ENCODE measurements around the gene SH2D3C. TPM values are rescaled to one million over a fixed set of nuclear protein-coding genes. Genes with fewer than 3 reads are reported as not detected.
A peak's percentile ranks its signal among the peaks of the same experiment; 100 is the strongest.

The SH2D3C gene
- total RNA-seq, 1 donor from 2014 or later = 85.3 TPM

- Histone ChIP-seq H3K4me3 (no peak overlapping the region), H3K36me3 (peaks cover 81% of the 10 kb centered on the region), H3K9me3 (no peaks in the 10 kb centered on the region), H3K27me3 (no peaks in the 10 kb centered on the region), H3K27ac (no peak overlapping the region), H3K4me1 (no peaks in the 10 kb centered on the region)
- ATAC-seq (no peak), DNase-seq (no peak)
- TF ChIP-seq, protein P1, sequence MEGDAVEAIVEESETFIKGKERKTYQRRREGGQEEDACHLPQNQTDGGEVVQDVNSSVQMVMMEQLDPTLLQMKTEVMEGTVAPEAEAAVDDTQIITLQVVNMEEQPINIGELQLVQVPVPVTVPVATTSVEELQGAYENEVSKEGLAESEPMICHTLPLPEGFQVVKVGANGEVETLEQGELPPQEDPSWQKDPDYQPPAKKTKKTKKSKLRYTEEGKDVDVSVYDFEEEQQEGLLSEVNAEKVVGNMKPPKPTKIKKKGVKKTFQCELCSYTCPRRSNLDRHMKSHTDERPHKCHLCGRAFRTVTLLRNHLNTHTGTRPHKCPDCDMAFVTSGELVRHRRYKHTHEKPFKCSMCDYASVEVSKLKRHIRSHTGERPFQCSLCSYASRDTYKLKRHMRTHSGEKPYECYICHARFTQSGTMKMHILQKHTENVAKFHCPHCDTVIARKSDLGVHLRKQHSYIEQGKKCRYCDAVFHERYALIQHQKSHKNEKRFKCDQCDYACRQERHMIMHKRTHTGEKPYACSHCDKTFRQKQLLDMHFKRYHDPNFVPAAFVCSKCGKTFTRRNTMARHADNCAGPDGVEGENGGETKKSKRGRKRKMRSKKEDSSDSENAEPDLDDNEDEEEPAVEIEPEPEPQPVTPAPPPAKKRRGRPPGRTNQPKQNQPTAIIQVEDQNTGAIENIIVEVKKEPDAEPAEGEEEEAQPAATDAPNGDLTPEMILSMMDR (IDR thresholded peaks at IDR 0.05) = no peak
- intact Hi-C loops (cut with DNase I) = no loop called here
These were observed 39.5 kb upstream of the SH2D3C start for GRCh38 chr9:127817881-127818434.

GRCh38 chr9:127816728-127817127 lies 38.3 kb upstream of the SH2D3C start:
- peaks cover 94% of the 10 kb centered on the region for H3K36me3 ChIP-seq
- intact Hi-C loops (cut with DNase I) = no loop called here
- H3K9me3 ChIP-seq = no peaks in the 10 kb centered on the region
- H3K4me3 ChIP-seq = no peak overlapping the region
- H3K27ac ChIP-seq = peak overlapping the region; percentile 6
- H3K27me3 ChIP-seq = no peaks in the 10 kb centered on the region
- DNase-seq (no peak), ATAC-seq (no peak)
- TF ChIP-seq, protein P1 (IDR thresholded peaks at IDR 0.05) = no peak
- H3K4me1 ChIP-seq = no peaks in the 10 kb centered on the region

DNA sequence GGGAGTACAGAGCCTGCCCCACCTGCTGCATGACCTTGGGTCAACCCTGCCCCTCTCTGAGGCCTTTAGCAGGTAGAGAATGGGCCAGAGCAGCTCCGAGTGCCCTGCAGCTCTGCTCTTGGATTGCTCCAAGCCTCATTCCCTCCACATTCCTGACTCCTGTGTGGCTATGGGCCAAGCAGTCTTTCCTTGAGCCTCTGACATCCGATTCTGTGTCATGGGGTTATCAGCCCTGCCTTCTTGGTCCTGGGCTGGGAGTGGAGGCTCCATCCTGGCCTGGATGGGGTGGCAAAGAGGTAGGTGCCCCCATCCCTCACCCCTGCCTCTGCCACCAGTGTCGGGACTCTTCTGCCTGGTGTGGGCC lies 37.9 kb upstream of the SH2D3C start:
- Histone ChIP-seq H3K27me3 (no peaks in the 10 kb centered on the region), H3K4me3 (no peak overlapping the region), H3K36me3 (peaks cover 97% of the 10 kb centered on the region), H3K27ac (peak overlapping the region; percentile 6), H3K4me1 (no peaks in the 10 kb centered on the region), H3K9me3 (no peaks in the 10 kb centered on the region)
- intact Hi-C loops (cut with DNase I) = no loop called here
- TF ChIP-seq, protein P1 (IDR thresholded peaks at IDR 0.05) = no peak
- DNase-seq = no peak
- no peak for ATAC-seq

DNA sequence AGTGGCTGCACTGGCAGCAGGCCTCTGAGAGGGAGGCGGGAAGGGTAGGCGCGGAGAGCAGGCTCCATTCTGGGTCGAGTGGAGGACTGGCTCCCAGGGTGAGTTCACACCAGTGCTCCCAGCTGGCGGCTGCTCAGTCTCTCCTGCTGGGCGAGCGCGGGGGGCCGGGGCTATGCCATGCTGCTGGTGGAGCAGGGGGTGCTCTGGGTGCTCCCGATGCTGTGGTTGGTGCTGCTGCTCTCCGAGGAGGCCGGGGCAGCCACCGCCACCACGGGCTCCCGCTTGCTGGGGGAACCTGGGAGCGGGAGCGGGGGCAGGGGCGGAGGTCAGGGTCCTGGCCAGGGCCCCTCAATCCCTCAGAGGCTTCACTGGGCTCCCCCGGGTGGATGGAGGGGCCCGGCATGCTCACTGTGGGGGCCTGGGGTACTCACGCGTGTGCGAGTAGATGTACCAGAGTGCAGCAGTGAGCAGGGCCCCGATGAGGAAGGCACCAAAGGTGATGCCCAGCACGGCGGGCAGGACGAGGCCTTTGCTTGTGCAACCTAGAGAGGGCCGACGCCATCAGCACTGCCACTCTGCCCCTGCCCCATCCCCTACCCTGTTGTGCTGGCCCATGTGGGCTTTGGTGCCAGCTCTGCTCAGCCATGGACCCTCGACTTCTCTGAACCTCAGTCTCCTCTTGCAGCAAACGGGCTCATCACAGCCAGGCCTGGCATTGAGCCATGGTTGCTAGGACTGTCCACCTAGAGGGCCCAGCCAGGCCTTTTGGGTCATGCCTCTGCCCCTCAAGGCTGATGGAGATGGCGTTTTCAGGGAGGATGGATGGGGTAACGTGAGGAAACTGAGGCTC lies 37.3 kb upstream of the SH2D3C start:
- peak; percentile 3 for ATAC-seq
- H3K27ac ChIP-seq = no peak overlapping the region

DNA sequence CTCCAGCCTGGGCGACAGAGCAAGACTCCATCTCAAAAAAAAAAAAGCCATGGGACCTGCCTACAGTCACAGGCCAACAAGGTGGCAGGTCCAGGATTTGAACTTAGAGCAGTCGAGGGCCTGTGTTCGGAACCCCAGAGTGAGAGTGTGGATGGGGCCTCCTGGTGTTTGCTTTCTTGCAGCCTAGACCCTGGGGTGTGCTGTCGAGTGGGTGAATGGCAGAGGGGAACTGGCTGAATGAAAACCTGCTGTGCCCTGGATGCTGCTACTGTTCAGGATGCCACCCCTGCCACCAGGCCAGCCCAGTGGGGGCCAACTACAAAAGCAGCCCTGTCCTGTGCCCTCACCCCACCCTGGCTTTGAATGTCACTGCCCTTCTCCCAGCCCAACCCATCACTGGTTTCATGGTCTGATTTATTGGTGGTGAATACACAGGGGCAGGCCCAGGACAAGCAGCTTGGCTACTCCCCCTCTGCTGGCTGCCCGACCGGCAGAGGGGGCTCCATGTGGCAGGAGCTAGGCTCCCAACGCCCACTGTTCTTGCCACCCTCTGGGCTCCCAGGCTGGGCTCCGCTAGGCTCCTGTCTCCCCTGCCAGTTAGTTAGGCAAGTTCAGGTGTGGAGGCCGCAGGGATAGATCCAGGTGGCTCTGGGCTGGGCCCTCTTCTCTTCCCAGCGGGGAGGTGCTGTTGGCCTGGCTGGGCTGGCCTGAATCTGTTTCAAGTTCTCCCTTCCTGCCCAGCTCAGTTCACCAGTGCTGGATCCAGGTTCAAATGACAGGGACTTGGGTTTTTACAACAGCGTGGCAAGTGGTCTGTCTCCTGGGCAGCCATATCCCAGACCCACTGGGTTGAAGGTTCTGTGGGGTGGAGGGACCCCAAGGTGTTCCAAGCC lies 36.4 kb upstream of the SH2D3C start:
- no peaks in the 10 kb centered on the region for H3K27me3 ChIP-seq
- ATAC-seq = no peak
- no peak overlapping the region for H3K27ac ChIP-seq
- DNase-seq = no peak
- H3K4me3 ChIP-seq = no peak overlapping the region
- H3K4me1 ChIP-seq = no peaks in the 10 kb centered on the region
- H3K9me3 ChIP-seq = no peaks in the 10 kb centered on the region
- H3K36me3 ChIP-seq = peaks cover 98% of the 10 kb centered on the region
- TF ChIP-seq, protein P1 (IDR thresholded peaks at IDR 0.05) = no peak
- intact Hi-C loops (cut with DNase I) = no loop called here

More for the DNA sequence above, 37.3 kb upstream of the SH2D3C start:
- TF ChIP-seq, protein P1 (IDR thresholded peaks at IDR 0.05) = no peak
- Histone ChIP-seq H3K4me3 (no peak overlapping the region), H3K9me3 (no peaks in the 10 kb centered on the region), H3K27me3 (no peaks in the 10 kb centered on the region), H3K36me3 (peaks cover 95% of the 10 kb centered on the region), H3K4me1 (no peaks in the 10 kb centered on the region)
- no peak for DNase-seq
- intact Hi-C loops (cut with DNase I) = no loop called here
